GM12878 (cell line): ENCODE measurements around the gene ZNF473. TPM values are rescaled to one million over a fixed set of nuclear protein-coding genes. Genes with fewer than 3 reads are reported as not detected.

Experiments used
- ATAC-seq: fragments of 200-7000 bp; cut with Tn5 transposase; 3 replicates; pipeline ENCODE4 v1.9.1; 2020; ENCODE audit warnings: mild to moderate bottlenecking, moderate library complexity
- BruUV-seq: library from RNA; stranded (reverse); fragments of 400-500 nt; replicated peaks from 2 replicates; lab custom pipeline; 2021; lab: Mats Ljungman, UMichigan
- CTCF ChIA-PET: fragments of 300-600 bp; sonication (Branson Sonifier 250); formaldehyde crosslinking; extraction: SDS; loops from one replicate; lab custom pipeline; 2021; ENCODE audit warnings: inconsistent platforms; lab: Yijun Ruan, JAX
- POLR2A ChIA-PET: fragments of 350-600 bp; formaldehyde crosslinking; extraction: SDS; loops from one replicate; lab custom pipeline; 2021; ENCODE audit warnings: inconsistent platforms; lab: Charles Lee
- RAD21 ChIA-PET: fragments of 300-600 bp; sonication (Branson Sonifier 250); formaldehyde crosslinking; loops from one replicate; lab custom pipeline; 2023; ENCODE audit warnings: antibody characterized with exemption; ENCODE audit not compliant: unreplicated experiment; lab: Charles Lee
- SMC1A ChIA-PET: fragments of 300-600 bp; sonication (Branson Sonifier 250); formaldehyde crosslinking; loops from one replicate; lab custom pipeline; 2023; ENCODE audit not compliant: unreplicated experiment, uncharacterized antibody; lab: Charles Lee
- DNase-seq: peaks from one replicate; pipeline ENCODE4 v3.0.0-alpha.2; 2011; ENCODE audit warnings: low read depth, low spot score
- FAIRE-seq: peaks from 3 replicates; lab custom pipeline; 2011; peaks lifted over from hg19 to GRCh38; lab: Jason Lieb, UNC
- H2AFZ ChIP-seq: 2 replicates; pipeline ENCODE4 v1.6.0; 2011; ENCODE audit warnings: low read depth, low read length, control low read depth; ENCODE audit not compliant: control insufficient read depth
- H3K27ac ChIP-seq: 2 replicates; pipeline ENCODE4 v1.5.1; 2011; ENCODE audit warnings: control low read depth; ENCODE audit not compliant: control insufficient read depth, insufficient read depth
- H3K27me3 ChIP-seq, 2 experiments: replicated peaks in 1 of 2; 2 replicates each; pipeline versions ENCODE4 v1.6.0 to v1.6.1; 2011; ENCODE audit warnings: low read length in 1 of 2; ENCODE audit not compliant: control insufficient read depth in 2 of 2, insufficient read depth in 2 of 2
- H3K36me3 ChIP-seq, 2 experiments: 2 replicates each; pipeline ENCODE4 v1.5.1; 2011; ENCODE audit warnings: low read length in 1 of 2; ENCODE audit not compliant: control insufficient read depth in 2 of 2, insufficient read depth in 2 of 2
- H3K4me1 ChIP-seq: 2 replicates; pipeline ENCODE4 v1.6.1; 2011; ENCODE audit warnings: mild to moderate bottlenecking, low read length, moderate library complexity, mixed read lengths; ENCODE audit not compliant: control insufficient read depth, insufficient read depth
- H3K4me2 ChIP-seq: 2 replicates; pipeline ENCODE4 v1.6.0; 2011; ENCODE audit warnings: control low read depth; ENCODE audit not compliant: control insufficient read depth, insufficient read depth
- H3K4me3 ChIP-seq: fragments of 200-600 bp; sonication (generic); 2 replicates; pipeline ENCODE4 v1.5.1; 2016
- H3K79me2 ChIP-seq: 2 replicates; pipeline ENCODE4 v1.6.0; 2011; ENCODE audit warnings: low read length; ENCODE audit not compliant: control insufficient read depth, insufficient read depth
- H3K9ac ChIP-seq: 2 replicates; pipeline ENCODE4 v1.8.0; 2011; ENCODE audit warnings: low read length, control low read depth, mixed read lengths; ENCODE audit not compliant: control insufficient read depth, insufficient read depth
- H3K9me3 ChIP-seq: replicated peaks from 3 replicates; pipeline ENCODE4 v1.5.1; 2011; ENCODE audit warnings: mild to moderate bottlenecking, low read length; ENCODE audit not compliant: control insufficient read depth, insufficient read depth
- H4K20me1 ChIP-seq: 2 replicates; pipeline ENCODE4 v1.6.0; 2011; ENCODE audit not compliant: control insufficient read depth, insufficient read depth
- ATF2 ChIP-seq: IDR thresholded peaks from 2 replicates; pipeline ENCODE4 v1.6.1; 2012; ENCODE audit warnings: low read length, inconsistent platforms
- BRCA1 ChIP-seq: IDR thresholded peaks from 2 replicates; pipeline ENCODE4 v1.6.1; 2011; ENCODE audit warnings: low read depth, low read length, improper control_type of control experiment
- FOXM1 ChIP-seq: IDR thresholded peaks from 2 replicates; pipeline ENCODE4 v1.6.1; 2012; ENCODE audit warnings: low read depth, mild to moderate bottlenecking, inconsistent platforms, low read length, moderate library complexity
- JUND ChIP-seq: IDR thresholded peaks from 2 replicates; pipeline ENCODE4 v1.6.1; 2012; ENCODE audit warnings: low read depth, mild to moderate bottlenecking, low read length, improper control_type of control experiment, moderate library complexity
- KDM1A ChIP-seq: fragments of 200-600 bp; sonication (generic); IDR thresholded peaks from 2 replicates; pipeline ENCODE4 v1.6.1; 2016; ENCODE audit warnings: borderline replicate concordance
- MLLT1 ChIP-seq: fragments of 450-650 bp; IDR thresholded peaks from 2 replicates; pipeline ENCODE4 v1.6.1; 2016; ENCODE audit warnings: mild to moderate bottlenecking
- NFIC ChIP-seq: IDR thresholded peaks from 2 replicates; pipeline ENCODE4 v1.6.1; 2012; ENCODE audit warnings: low read depth, mild to moderate bottlenecking, inconsistent platforms, low read length, moderate library complexity
- POLR2A ChIP-seq: IDR thresholded peaks from 2 replicates; pipeline ENCODE4 v1.6.1; 2011; ENCODE audit warnings: low read depth, mild to moderate bottlenecking, low read length
- RFX5 ChIP-seq: IDR thresholded peaks from 2 replicates; pipeline ENCODE4 v1.6.1; 2011; ENCODE audit warnings: low read depth, low read length, improper control_type of control experiment
- SMARCA5 ChIP-seq: fragments of 450-650 bp; IDR thresholded peaks from 2 replicates; pipeline ENCODE4 v1.6.1; 2017; ENCODE audit warnings: mild to moderate bottlenecking
- SMC3 ChIP-seq: IDR thresholded peaks from 2 replicates; pipeline ENCODE4 v1.6.1; 2011; ENCODE audit warnings: low read length, improper control_type of control experiment, borderline replicate concordance
- TCF7 ChIP-seq: IDR thresholded peaks from 2 replicates; pipeline ENCODE4 v1.6.1; 2014; ENCODE audit warnings: antibody characterized with exemption, borderline replicate concordance
- ZNF217 ChIP-seq: fragments of 450-650 bp; IDR thresholded peaks from 2 replicates; pipeline ENCODE4 v1.6.1; 2017; ENCODE audit warnings: antibody characterized with exemption, mild to moderate bottlenecking
- ZNF384 ChIP-seq: IDR thresholded peaks from 2 replicates; pipeline ENCODE4 v1.6.1; 2012; ENCODE audit warnings: low read depth, mild to moderate bottlenecking, low read length, improper control_type of control experiment, borderline replicate concordance
- WGBS: methylation state at CpG from one replicate; pipeline ENCODE4 v1.1.6; 2016; ENCODE audit warnings: low lambda C conversion rate; ENCODE audit not compliant: insufficient replicate concordance, insufficient coverage; ENCODE audit errors: missing lambda C conversion rate; 5-methylcytosine and 5-hydroxymethylcytosine counted together
- in situ Hi-C: fragments of 300-500 bp; cut with MboI; formaldehyde crosslinking; loops from 9 replicates; pipeline ENCODE4 v1.14.3; 2018; ENCODE audit warnings: mixed read lengths
- intact Hi-C: fragments of 100-400 bp; cut with micrococcal nuclease; formaldehyde crosslinking; loops from one replicate; pipeline ENCODE4 v1.14.2; 2022; ENCODE audit not compliant: unreplicated experiment
- polyA plus RNA-seq, 11 experiments: library from polyadenylated mRNA; depleted of rRNA in 4 of 11; unstranded in 6 of 11; stranded (reverse) in 5 of 11; fragments of >200 nt; fragmentation: Nextera tagmentation in 4 of 11; fragmentation: Illumina TruSeq in 1 of 11; extraction: Ambion mirVana in 4 of 11; extraction: Trizol in 1 of 11; gene quantifications; 1 replicate in 1 of 11; 2 replicates in 10 of 11; pipeline versions ENCODE4 v1.2.1 to v1.2.3, GENCODE V29; 2011 to 2016; ENCODE audit warnings: inconsistent platforms in 2 of 11, missing spikeins in 2 of 11, low read depth in 1 of 11
- total RNA-seq, 4 experiments: library from RNA; depleted of rRNA in 3 of 4; stranded (reverse); fragments of >200 nt in 3 of 4; fragmentation: Illumina TruSeq in 1 of 4; extraction: Trizol in 1 of 4; gene quantifications; 2 replicates each; pipeline versions ENCODE4 v1.2.1 to v1.2.3, GENCODE V29; 2013 to 2021

Gene ZNF473
- total and polyA plus RNA-seq, 10 of the 15 experiments (the other 5 are each of a cell fraction or from before 2014, with no cell fraction given): 2.3 to 14.9 (median 6.3) TPM

GRCh38 chr19:49987159-49987698 is 38.6 kb upstream of the ZNF473 start (continued):
- no peak for TF ChIP-seq BRCA1
- TF ChIP-seq FOXM1: no peak
- no peak for TF ChIP-seq RFX5
- peak; percentile 56; the same call in 1 of the 2 replicates for TF ChIP-seq SMARCA5
- TF ChIP-seq, all 136 proteins: peak for 47

- RAD21 ChIA-PET: no interaction called here
- Histone ChIP-seq H4K20me1 (peaks cover 12% of the 10 kb centered on the region; the same call in 1 of the 2 replicates), H3K4me3 (no peak overlapping the region), H3K27ac (no peak overlapping the region), H3K79me2 (no peaks in the 10 kb centered on the region), H3K4me2 (no peak overlapping the region)
- no peak for FAIRE-seq
- intact Hi-C loops (no loop called here), in situ Hi-C loops (no loop called here)
- WGBS: 98% methylated on average over 5 of the region's 5 CpGs
- no peak for TF ChIP-seq SMC3
- no peak for TF ChIP-seq POLR2A
- no peak for TF ChIP-seq ATF2
- TF ChIP-seq NFIC: no peak
- no peak for TF ChIP-seq MLLT1
- no peak for TF ChIP-seq ZNF384
- no peak for TF ChIP-seq JUND
- no peak for TF ChIP-seq TCF7
- TF ChIP-seq ZNF217: no peak
- no peak for TF ChIP-seq KDM1A
- TF ChIP-seq, all 136 proteins: peak for 0
- SMC1A ChIA-PET: interaction anchor here (0.6 kb wide), 1 partner anchor 700 kb away, joined by 4 read pairs; no protein-coding TSS in a partner anchor
- ATAC-seq (no peak), DNase-seq (no peak)
- Histone ChIP-seq H3K36me3 (peaks cover 3% of the 10 kb centered on the region in 2 experiments; a peak in 3 of 4 replicates), H2AFZ (no peak overlapping the region), H3K4me1 (no peaks in the 10 kb centered on the region), H3K9me3 (no peaks in the 10 kb centered on the region), H3K27me3 (no peaks in the 10 kb centered on the region), H3K9ac (no peak overlapping the region)
- POLR2A ChIA-PET: interaction anchor here (0.6 kb wide), 1 partner anchor 585 kb away, joined by 6 read pairs; no protein-coding TSS in a partner anchor
- CTCF ChIA-PET: interaction anchor here (0.7 kb wide), 1 partner anchor 51 kb away, joined by 3 read pairs; no protein-coding TSS in a partner anchor
- BruUV-seq: no TSS peak
Observed at GRCh38 chr19:49988007-49988406, 37.8 kb upstream of the ZNF473 start.
